Thyroid gland (tissue), 4 donors: ENCODE data around the gene TYMP.

Experiments
- CTCF ChIP-seq, 6 experiments: fragments of 200-600 bp in 3 of 6; fragments of 450-650 bp in 3 of 6; sonication (generic) in 3 of 6; IDR thresholded peaks; one replicate each; pipeline ENCODE4 v1.5.1; 2016 to 2019; ENCODE audit warnings: antibody characterized with exemption in 6 of 6, mild to moderate bottlenecking in 2 of 6, inconsistent platforms in 1 of 6, moderate library complexity in 1 of 6
- POLR2A ChIP-seq, 2 donors: fragments of 450-650 bp; IDR thresholded peaks; one replicate each; pipeline ENCODE4 v1.6.1; 2017; ENCODE audit warnings: antibody characterized with exemption in 2 of 2, mild to moderate bottlenecking in 2 of 2, moderate library complexity in 1 of 2

GRCh38 chr22:50578776-50579310, 49.0 kb upstream of the TYMP start:
- TF ChIP-seq CTCF (IDR thresholded peaks at IDR 0.05), result no peak
- TF ChIP-seq POLR2A (IDR thresholded peaks at IDR 0.05), result no peak
